HG03442 (cell line): Measurements from ENCODE around the gene TMEM247.
"Not testable (repeated sequence)": the region's sequence is repeated elsewhere in the genome, so short reads cannot be mapped to it uniquely, and the experiment has no call there.

Experiments
- ATAC-seq: cut with Tn5 transposase; IDR thresholded peaks from one replicate; pipeline ENCODE4 v1.9.1; 2021; ENCODE audit warnings: mild to moderate bottlenecking, moderate library complexity; ENCODE audit not compliant: unreplicated experiment

The TMEM247 gene

GRCh38 chr2:46509804-46510203 lies 30.4 kb downstream of the TMEM247 start:
- no peak for ATAC-seq

GRCh38 chr2:46510598-46511177 lies 31.3 kb downstream of the TMEM247 start:
- ATAC-seq: no peak

GRCh38 chr2:46512185-46512584 lies 32.8 kb downstream of the TMEM247 start:
- no peak for ATAC-seq

GRCh38 chr2:46514738-46515137 lies 35.4 kb downstream of the TMEM247 start:
- ATAC-seq: no peak

- ATAC-seq: no peak
These were observed 38.1 kb downstream of the TMEM247 start for GRCh38 chr2:46517485-46517884.

GRCh38 chr2:46518861-46519260 lies 39.5 kb downstream of the TMEM247 start:
- ATAC-seq: no peak

GRCh38 chr2:46519265-46519664 lies 39.9 kb downstream of the TMEM247 start:
- ATAC-seq: no peak

- ATAC-seq: no peak
These were observed 40.9 kb downstream of the TMEM247 start for GRCh38 chr2:46520130-46520711.

- no peak for ATAC-seq
These were observed 41.9 kb downstream of the TMEM247 start for GRCh38 chr2:46521215-46521683.

GRCh38 chr2:46522385-46522784 lies 43.0 kb downstream of the TMEM247 start:
- not testable (repeated sequence) for ATAC-seq

GRCh38 chr2:46525522-46526155 lies 46.3 kb downstream of the TMEM247 start:
- ATAC-seq: no peak

GRCh38 chr2:46528880-46529279 lies 49.5 kb downstream of the TMEM247 start:
- ATAC-seq: no peak

- ATAC-seq: no peak
These were observed 51.3 kb downstream of the TMEM247 start for GRCh38 chr2:46530639-46531038.

GRCh38 chr2:46531863-46532262 lies 52.5 kb downstream of the TMEM247 start:
- ATAC-seq: no peak
